HG02798 (cell line): ENCODE data around the gene DGCR6.
"Not testable (repeated sequence)": the region's sequence is repeated elsewhere in the genome, so short reads cannot be mapped to it uniquely, and the experiment has no call there.

ENCODE experiments used
- ATAC-seq: cut with Tn5 transposase; IDR thresholded peaks from one replicate; pipeline ENCODE4 v1.9.1; 2021; ENCODE audit warnings: mild to moderate bottlenecking; ENCODE audit not compliant: unreplicated experiment, poor library complexity

The DGCR6 gene

DNA sequence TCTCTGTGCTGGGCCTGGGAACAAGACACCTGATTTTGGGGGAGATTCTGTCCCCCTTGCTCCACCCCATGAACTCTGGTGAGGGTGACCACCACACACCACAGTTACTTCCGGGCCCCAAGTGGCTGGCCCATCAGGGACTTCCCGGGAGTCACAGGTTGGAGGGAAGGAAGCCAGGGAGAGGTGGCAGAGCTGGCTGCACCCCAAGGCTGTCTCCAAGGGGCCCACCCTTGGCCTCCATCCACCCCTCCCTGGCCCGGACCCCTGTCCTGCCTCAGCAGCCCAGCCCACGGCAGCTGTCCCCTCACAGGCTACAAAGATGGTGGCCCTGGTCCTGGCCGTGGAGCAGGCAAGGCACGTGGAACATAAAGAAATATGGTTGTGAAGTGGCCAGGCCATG is 53.1 kb downstream of the DGCR6 start:
- not testable (repeated sequence) for ATAC-seq

GRCh38 chr22:18959741-18960140 is 53.6 kb downstream of the DGCR6 start:
- not testable (repeated sequence) for ATAC-seq

GRCh38 chr22:18960166-18960820 is 54.2 kb downstream of the DGCR6 start:
- not testable (repeated sequence) for ATAC-seq

DNA sequence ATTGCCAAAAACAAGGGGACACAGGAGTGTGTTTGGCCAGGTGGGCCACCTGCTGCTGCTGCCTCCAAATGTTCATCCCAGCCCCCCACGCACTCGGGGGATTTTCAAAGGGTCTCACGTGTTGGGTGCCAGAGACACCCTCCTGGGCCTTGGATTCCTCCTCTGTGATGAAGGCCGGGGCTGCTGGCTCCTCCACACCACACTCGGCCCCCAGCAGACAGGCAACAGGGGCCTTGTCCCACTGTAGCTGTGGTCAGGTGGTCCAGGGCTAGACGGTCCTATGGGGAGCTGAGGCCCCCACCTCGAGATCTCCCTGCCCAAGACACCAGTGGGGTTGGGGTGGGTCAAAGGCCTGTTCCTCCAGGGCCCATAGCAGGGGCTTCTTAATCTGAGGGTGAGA is 55.1 kb downstream of the DGCR6 start:
- ATAC-seq: not testable (repeated sequence)
